PC-9 (cell line): ENCODE measurements around the gene TRMT2B. TPM values are rescaled to one million over a fixed set of nuclear protein-coding genes. Genes with fewer than 3 reads are reported as not detected.

Experiments
- BruUV-seq: library from RNA; stranded (reverse); fragments of 400-500 nt; replicated peaks from 2 replicates; lab custom pipeline; 2021; lab: Mats Ljungman, UMichigan
- CTCF ChIA-PET: fragments of 300-600 bp; sonication (Branson Sonifier 250); formaldehyde crosslinking; loops from one replicate; lab custom pipeline; 2022; ENCODE audit warnings: antibody characterized with exemption; lab: Charles Lee
- POLR2A ChIA-PET: fragments of 300-600 bp; sonication (Branson Sonifier 250); formaldehyde crosslinking; loops from one replicate; lab custom pipeline; 2022; ENCODE audit warnings: antibody characterized with exemption; ENCODE audit not compliant: unreplicated experiment; lab: Charles Lee
- DNase-seq, 2 experiments: peaks; one replicate each; pipeline versions ENCODE4 v3.0.0 to v3.0.0-alpha.2; 2015 to 2022; ENCODE audit warnings: mixed read lengths in 1 of 2
- H2AFZ ChIP-seq: fragments of 200-600 bp; sonication (generic); 2 replicates; pipeline ENCODE4 v1.8.1; 2017; ENCODE audit warnings: antibody characterized with exemption
- H3F3A ChIP-seq: fragments of 200-600 bp; sonication (generic); 2 replicates; pipeline ENCODE4 v1.8.1; 2017; ENCODE audit warnings: antibody characterized with exemption, mild to moderate bottlenecking, low read depth; ENCODE audit not compliant: insufficient read depth
- H3K27ac ChIP-seq: fragments of 200-600 bp; sonication (generic); 2 replicates; pipeline ENCODE4 v1.6.1; 2016; ENCODE audit warnings: mixed run types
- H3K27me3 ChIP-seq: fragments of 200-600 bp; sonication (generic); 2 replicates; pipeline ENCODE4 v1.6.1; 2016; ENCODE audit warnings: low read depth, mixed run types; ENCODE audit not compliant: insufficient read depth
- H3K36me3 ChIP-seq: fragments of 200-600 bp; sonication (generic); 2 replicates; pipeline ENCODE4 v1.6.1; 2016; ENCODE audit warnings: low read depth, mixed run types
- H3K4me1 ChIP-seq: fragments of 200-600 bp; sonication (generic); replicated peaks from 2 replicates; pipeline ENCODE4 v1.6.1; 2016; ENCODE audit warnings: mixed run types; ENCODE audit not compliant: insufficient read depth
- H3K4me2 ChIP-seq: fragments of 200-600 bp; sonication (generic); 2 replicates; pipeline ENCODE4 v1.6.1; 2017; ENCODE audit warnings: mixed run types
- H3K4me3 ChIP-seq: fragments of 200-600 bp; sonication (generic); 2 replicates; pipeline ENCODE4 v1.6.1; 2016; ENCODE audit warnings: mixed run types
- H3K79me2 ChIP-seq: fragments of 200-600 bp; sonication (generic); 2 replicates; pipeline ENCODE4 v1.6.1; 2017; ENCODE audit warnings: low read depth, mixed run types
- H3K9me2 ChIP-seq: fragments of 200-600 bp; sonication (generic); 2 replicates; pipeline ENCODE4 v1.8.1; 2017; ENCODE audit warnings: mild to moderate bottlenecking; ENCODE audit not compliant: insufficient read depth
- H3K9me3 ChIP-seq: fragments of 200-600 bp; sonication (generic); 2 replicates; pipeline ENCODE4 v1.8.1; 2016; ENCODE audit warnings: low read depth; ENCODE audit not compliant: insufficient read depth
- H4K20me1 ChIP-seq: fragments of 200-600 bp; sonication (generic); 2 replicates; pipeline ENCODE4 v1.8.1; 2017; ENCODE audit not compliant: insufficient read depth
- CTCF ChIP-seq: fragments of 200-600 bp; sonication (generic); conservative IDR thresholded peaks from 2 replicates; pipeline ENCODE4 v1.6.1; 2017; ENCODE audit warnings: mixed run types, antibody characterized with exemption, mild to moderate bottlenecking, moderate library complexity
- EZH2 ChIP-seq: fragments of 200-600 bp; sonication (generic); IDR thresholded peaks from 2 replicates; pipeline ENCODE4 v1.8.0; 2017; ENCODE audit warnings: antibody characterized with exemption, low read depth
- intact Hi-C: fragments of 100-400 bp; cut with micrococcal nuclease; formaldehyde crosslinking; loops from one replicate; pipeline ENCODE4 v1.10.0; 2022; ENCODE audit not compliant: unreplicated experiment
- total RNA-seq: library from RNA; stranded (reverse); gene quantifications from 2 replicates; pipeline ENCODE4 v1.2.3, GENCODE V29; 2021

Gene TRMT2B
- total RNA-seq, 1 experiment from 2014 or later, result 31.6 TPM

GRCh38 chrX:100995469-100995868 is 56.4 kb downstream of the TRMT2B start:
- H3K9me2 ChIP-seq, result no peaks in the 10 kb centered on the region
- ChIA-PET POLR2A (no interaction called here), CTCF (no interaction called here)
- no TSS peak for BruUV-seq
- TF ChIP-seq EZH2 (no peak), CTCF (no peak)
- peak overlapping the region; percentile 49; the same call in 1 of the 2 replicates for H3K4me2 ChIP-seq
- H3K79me2 ChIP-seq, result no peaks in the 10 kb centered on the region
- peaks cover 24% of the 10 kb centered on the region for H3F3A ChIP-seq
- H3K36me3 ChIP-seq, result no peaks in the 10 kb centered on the region
- DNase-seq, result peak; percentile 28 to 74
- H4K20me1 ChIP-seq, result no peaks in the 10 kb centered on the region
- H3K4me1 ChIP-seq, result peaks cover 36% of the 10 kb centered on the region
- H3K27me3 ChIP-seq, result no peaks in the 10 kb centered on the region
- intact Hi-C loops, result loop anchor here (5.0 kb wide), 1 partner anchor 98 kb away; no protein-coding TSS in a partner anchor
- H3K4me3 ChIP-seq, result no peak overlapping the region
- H3K9me3 ChIP-seq, result no peaks in the 10 kb centered on the region
- peak overlapping the region; percentile 71 for H3K27ac ChIP-seq
- H2AFZ ChIP-seq, result no peak overlapping the region

- Histone ChIP-seq H3K9me3 (no peaks in the 10 kb centered on the region), H3K9me2 (no peaks in the 10 kb centered on the region), H3K27ac (peak overlapping the region; percentile 71), H3K4me2 (peak overlapping the region; percentile 49), H3K4me1 (peaks cover 36% of the 10 kb centered on the region), H3K79me2 (no peaks in the 10 kb centered on the region), H3K27me3 (no peaks in the 10 kb centered on the region), H3F3A (peaks cover 24% of the 10 kb centered on the region), H3K36me3 (no peaks in the 10 kb centered on the region), H3K4me3 (no peak overlapping the region), H2AFZ (no peak overlapping the region), H4K20me1 (no peaks in the 10 kb centered on the region)
- no TSS peak for BruUV-seq
- CTCF ChIA-PET, result no interaction called here
- TF ChIP-seq EZH2 (no peak), CTCF (no peak)
- peak; percentile 34 to 91 for DNase-seq
- intact Hi-C loops, result loop anchor here (1.0 to 5.0 kb wide), 3 partner anchors 13 to 97 kb away; no protein-coding TSS in a partner anchor
- POLR2A ChIA-PET, result no interaction called here
Measured at GRCh38 chrX:100994352-100995281, 57.3 kb downstream of the TRMT2B start.

GRCh38 chrX:100990139-100990538 is 61.8 kb downstream of the TRMT2B start:
- CTCF ChIA-PET, result interaction anchor here (0.6 to 0.7 kb wide), 2 partner anchors 10 to 400 kb away, joined by 3 to 16 read pairs; no protein-coding TSS in a partner anchor
- intact Hi-C loops, result loop anchor here (5.0 kb wide), 1 partner anchor 78 kb away; no protein-coding TSS in a partner anchor

More at GRCh38 chrX:100990139-100990538, 61.8 kb downstream of the TRMT2B start:
- POLR2A ChIA-PET, result no interaction called here
- Histone ChIP-seq H3K79me2 (no peaks in the 10 kb centered on the region), H3K4me1 (peaks cover 26% of the 10 kb centered on the region), H3K9me3 (no peaks in the 10 kb centered on the region), H3F3A (peaks cover 18% of the 10 kb centered on the region), H3K27ac (no peak overlapping the region), H3K9me2 (no peaks in the 10 kb centered on the region), H3K27me3 (no peaks in the 10 kb centered on the region), H4K20me1 (no peaks in the 10 kb centered on the region), H3K4me2 (no peak overlapping the region), H2AFZ (no peak overlapping the region), H3K36me3 (no peaks in the 10 kb centered on the region), H3K4me3 (no peak overlapping the region)
- no TSS peak for BruUV-seq
- no peak for TF ChIP-seq EZH2
- TF ChIP-seq CTCF, result no peak
- DNase-seq, result no peak
